ENCODE data around the gene REL. TPM values are rescaled to one million over a fixed set of nuclear protein-coding genes. Genes with fewer than 3 reads are reported as not detected.
A peak's percentile ranks its signal among the peaks of the same experiment; 100 is the strongest.
"Not testable (repeated sequence)": the region's sequence is repeated elsewhere in the genome, so short reads cannot be mapped to it uniquely, and the experiment has no call there.

REL gene
- total and polyA plus RNA-seq, 4 donors = 3.4 to 37.0 (median 18.9) TPM

GRCh38 chr2:60861736-60862135 is 19.6 kb upstream of the REL start:
- Histone ChIP-seq H3K27ac (ENCODE audit: low read depth in 1 of 2, low read length in 1 of 2) (peak overlapping the region in 1 of 2 donors; percentile 27), H3K4me3 (no peak overlapping the region), H3K4me1 (ENCODE audit: control insufficient read depth in 5 of 5, insufficient read depth in 5 of 5, low read length in 5 of 5) (peaks cover 0 to 3% (median 0%) of the 10 kb centered on the region in 5 donors), H3K9ac (ENCODE audit: insufficient read depth in 1 of 2, low read length in 2 of 2) (no peak overlapping the region), H3K27me3 (ENCODE audit: control insufficient read depth in 3 of 3, insufficient read depth in 3 of 3, low read length in 2 of 3) (no peaks in the 10 kb centered on the region), H3K36me3 (ENCODE audit: control insufficient read depth in 4 of 4, insufficient read depth in 4 of 4, low read length in 4 of 4) (no peaks in the 10 kb centered on the region), H3K9me3 (ENCODE audit: control insufficient read depth in 4 of 4, insufficient read depth in 3 of 4, low read length in 3 of 4) (no peaks in the 10 kb centered on the region)
- DNase-seq = no peak
- no peak for TF ChIP-seq CTCF (IDR thresholded peaks at IDR 0.05; ENCODE audit: control extremely low read depth, extremely low read depth)
- ATAC-seq (ENCODE audit: insufficient read depth, low FRiP score) = peak; percentile 88
- WGBS, 2 donors = 56 to 75% methylated on average over 5 of the region's 5 CpGs

- TF ChIP-seq CTCF (IDR thresholded peaks at IDR 0.05; ENCODE audit: control extremely low read depth, extremely low read depth) = no peak
- Histone ChIP-seq H3K27me3 (ENCODE audit: control insufficient read depth in 3 of 3, insufficient read depth in 3 of 3, low read length in 2 of 3) (no peaks in the 10 kb centered on the region), H3K4me1 (ENCODE audit: control insufficient read depth in 5 of 5, insufficient read depth in 5 of 5, low read length in 5 of 5) (peaks cover 0 to 4% (median 0%) of the 10 kb centered on the region in 5 donors), H3K4me3 (no peak overlapping the region), H3K9ac (ENCODE audit: insufficient read depth in 1 of 2, low read length in 2 of 2) (no peak overlapping the region), H3K9me3 (ENCODE audit: control insufficient read depth in 4 of 4, insufficient read depth in 3 of 4, low read length in 3 of 4) (no peaks in the 10 kb centered on the region), H3K27ac (ENCODE audit: low read depth in 1 of 2, low read length in 1 of 2) (no peak overlapping the region), H3K36me3 (ENCODE audit: control insufficient read depth in 4 of 4, insufficient read depth in 4 of 4, low read length in 4 of 4) (no peaks in the 10 kb centered on the region)
- ATAC-seq (ENCODE audit: insufficient read depth, low FRiP score) = no peak
- WGBS, 2 donors = 96 to 97% methylated on average over 1 of the region's 1 CpG
- DNase-seq = no peak
These were observed 18.7 kb upstream of the REL start for GRCh38 chr2:60862642-60863041.

- not testable (repeated sequence) for H3K27ac ChIP-seq (ENCODE audit: low read depth in 1 of 2, low read length in 1 of 2); H3K36me3 ChIP-seq (ENCODE audit: control insufficient read depth in 4 of 4, insufficient read depth in 4 of 4, low read length in 4 of 4); DNase-seq; H3K27me3 ChIP-seq (ENCODE audit: control insufficient read depth in 3 of 3, insufficient read depth in 3 of 3, low read length in 2 of 3); H3K4me3 ChIP-seq; H3K4me1 ChIP-seq (ENCODE audit: control insufficient read depth in 5 of 5, insufficient read depth in 5 of 5, low read length in 5 of 5); H3K9ac ChIP-seq (ENCODE audit: insufficient read depth in 1 of 2, low read length in 2 of 2); H3K9me3 ChIP-seq (ENCODE audit: control insufficient read depth in 4 of 4, insufficient read depth in 3 of 4, low read length in 3 of 4); ATAC-seq (ENCODE audit: insufficient read depth, low FRiP score)
- 61 to 70% methylated on average over 3 of the region's 3 CpGs for WGBS, 2 donors
These were observed 16.0 kb upstream of the REL start for GRCh38 chr2:60865361-60865760.

DNA sequence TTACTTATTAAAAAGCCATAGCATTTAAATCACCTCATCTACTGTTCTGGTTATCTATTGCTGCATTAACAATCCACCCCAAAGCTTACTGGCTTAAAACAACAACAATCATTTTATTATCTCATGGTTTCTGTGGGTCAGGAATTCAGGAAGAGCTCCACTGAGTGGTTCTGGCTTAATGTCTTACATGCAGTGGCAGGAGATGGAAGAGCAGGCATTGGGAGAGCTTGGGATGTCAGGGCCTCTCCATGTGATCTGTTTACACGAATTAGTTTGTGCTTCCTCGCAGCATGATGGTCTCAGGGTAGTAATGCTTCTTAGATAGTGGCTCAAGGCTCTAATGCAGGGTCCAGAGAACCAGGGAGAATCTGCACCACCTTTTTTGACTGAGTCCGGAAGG is 14.4 kb upstream of the REL start:
- H3K27ac ChIP-seq (ENCODE audit: low read depth in 1 of 2, low read length in 1 of 2) = peak overlapping the region; percentile 16 to 79

More for the DNA sequence above, 14.4 kb upstream of the REL start:
- Histone ChIP-seq H3K27me3 (ENCODE audit: control insufficient read depth in 3 of 3, insufficient read depth in 3 of 3, low read length in 2 of 3) (no peaks in the 10 kb centered on the region), H3K36me3 (ENCODE audit: control insufficient read depth in 4 of 4, insufficient read depth in 4 of 4, low read length in 4 of 4) (no peaks in the 10 kb centered on the region), H3K4me1 (ENCODE audit: control insufficient read depth in 5 of 5, insufficient read depth in 5 of 5, low read length in 5 of 5) (peaks cover 0 to 1% (median 0%) of the 10 kb centered on the region in 5 donors), H3K4me3 (no peak overlapping the region), H3K9ac (ENCODE audit: insufficient read depth in 1 of 2, low read length in 2 of 2) (no peak overlapping the region), H3K9me3 (ENCODE audit: control insufficient read depth in 4 of 4, insufficient read depth in 3 of 4, low read length in 3 of 4) (no peaks in the 10 kb centered on the region)
- ATAC-seq (ENCODE audit: insufficient read depth, low FRiP score) (no peak), DNase-seq (no peak)
- no peak for TF ChIP-seq CTCF (IDR thresholded peaks at IDR 0.05; ENCODE audit: control extremely low read depth, extremely low read depth)
- WGBS, 2 donors = 87 to 91% methylated on average over 3 of the region's 3 CpGs
